Measurements from ENCODE around the gene PLD1.
A peak's percentile ranks its signal among the peaks of the same experiment; 100 is the strongest.

The PLD1 gene

GRCh38 chr3:171796625-171797264, 13.5 kb downstream of the PLD1 start:
- no peak overlapping the region for H3K4me3 ChIP-seq (ENCODE audit: low read depth, low read length)
- no peak for TF ChIP-seq CTCF (IDR thresholded peaks at IDR 0.05; ENCODE audit: low read depth, low read length)
- DNase-seq = no peak
- H3K27ac ChIP-seq = no peak overlapping the region
- no peaks in the 10 kb centered on the region for H3K9me3 ChIP-seq (ENCODE audit: severe bottlenecking)
- no peaks in the 10 kb centered on the region for H3K27me3 ChIP-seq (ENCODE audit: insufficient read depth, low read depth, severe bottlenecking)
- H3K36me3 ChIP-seq = no peaks in the 10 kb centered on the region

GRCh38 chr3:171792531-171792930, 17.8 kb downstream of the PLD1 start:
- DNase-seq = no peak
- Histone ChIP-seq H3K27ac (no peak overlapping the region), H3K4me3 (ENCODE audit: low read depth, low read length) (no peak overlapping the region), H3K27me3 (ENCODE audit: insufficient read depth, low read depth, severe bottlenecking) (no peaks in the 10 kb centered on the region), H3K36me3 (no peaks in the 10 kb centered on the region), H3K9me3 (ENCODE audit: severe bottlenecking) (no peaks in the 10 kb centered on the region)
- TF ChIP-seq CTCF (IDR thresholded peaks at IDR 0.05; ENCODE audit: low read depth, low read length) = no peak

- TF ChIP-seq CTCF (IDR thresholded peaks at IDR 0.05; ENCODE audit: low read depth, low read length) = no peak
- H3K4me3 ChIP-seq (ENCODE audit: low read depth, low read length) = no peak overlapping the region
- H3K36me3 ChIP-seq = no peaks in the 10 kb centered on the region
- H3K9me3 ChIP-seq (ENCODE audit: severe bottlenecking) = no peaks in the 10 kb centered on the region
- H3K27me3 ChIP-seq (ENCODE audit: insufficient read depth, low read depth, severe bottlenecking) = no peaks in the 10 kb centered on the region
- DNase-seq = no peak
- no peak overlapping the region for H3K27ac ChIP-seq
These were observed 18.6 kb downstream of the PLD1 start for GRCh38 chr3:171791692-171792076.

GRCh38 chr3:171790898-171791691, 19.2 kb downstream of the PLD1 start:
- H3K27me3 ChIP-seq (ENCODE audit: insufficient read depth, low read depth, severe bottlenecking) = no peaks in the 10 kb centered on the region
- peak overlapping the region; percentile 49 for H3K27ac ChIP-seq
- no peaks in the 10 kb centered on the region for H3K9me3 ChIP-seq (ENCODE audit: severe bottlenecking)
- TF ChIP-seq CTCF (IDR thresholded peaks at IDR 0.05; ENCODE audit: low read depth, low read length) = no peak
- no peak overlapping the region for H3K4me3 ChIP-seq (ENCODE audit: low read depth, low read length)
- no peaks in the 10 kb centered on the region for H3K36me3 ChIP-seq
- no peak for DNase-seq

GRCh38 chr3:171790574-171790897, 19.7 kb downstream of the PLD1 start:
- no peak overlapping the region for H3K4me3 ChIP-seq (ENCODE audit: low read depth, low read length)
- no peak for TF ChIP-seq CTCF (IDR thresholded peaks at IDR 0.05; ENCODE audit: low read depth, low read length)
- H3K27ac ChIP-seq = peak overlapping the region; percentile 49
- no peak for DNase-seq
- no peaks in the 10 kb centered on the region for H3K36me3 ChIP-seq
- no peaks in the 10 kb centered on the region for H3K9me3 ChIP-seq (ENCODE audit: severe bottlenecking)
- no peaks in the 10 kb centered on the region for H3K27me3 ChIP-seq (ENCODE audit: insufficient read depth, low read depth, severe bottlenecking)

Measured in WERI-Rb-1 (cell line).